HUES48 (cell line): ENCODE data around the gene TIGD6.
A peak's percentile ranks its signal among the peaks of the same experiment; 100 is the strongest.

Source experiments
- H3K27ac ChIP-seq: one replicate; pipeline ENCODE4 v1.7.0; 2013; ENCODE audit warnings: low read depth, low read length, inconsistent platforms
- H3K27me3 ChIP-seq: 2 replicates; pipeline ENCODE4 v1.6.1; 2013; ENCODE audit warnings: mild to moderate bottlenecking, low read length; ENCODE audit not compliant: control insufficient read depth, insufficient read depth
- H3K36me3 ChIP-seq: 2 replicates; pipeline ENCODE4 v1.6.1; 2013; ENCODE audit warnings: low read length; ENCODE audit not compliant: control insufficient read depth, insufficient read depth
- H3K4me1 ChIP-seq: 2 replicates; pipeline ENCODE4 v1.6.1; 2013; ENCODE audit warnings: mild to moderate bottlenecking, low read length; ENCODE audit not compliant: control insufficient read depth, insufficient read depth
- H3K4me3 ChIP-seq: 2 replicates; pipeline ENCODE4 v1.5.1; 2013; ENCODE audit warnings: mild to moderate bottlenecking, low read depth, low read length
- H3K9ac ChIP-seq: 2 replicates; pipeline ENCODE4 v1.6.1; 2013; ENCODE audit warnings: mild to moderate bottlenecking, low read depth, low read length, moderate library complexity
- H3K9me3 ChIP-seq: 2 replicates; pipeline ENCODE4 v1.6.1; 2013; ENCODE audit warnings: low read length; ENCODE audit not compliant: control insufficient read depth, insufficient read depth

TIGD6 gene

GRCh38 chr5:150000256-150000989 is at the start of gene TIGD6, which contains the start of gene HMGXB3:
TIGD6 (minus strand) TSS chr5:150000654; CDS start chr5:149996348, 4,306 bp downstream.
HMGXB3 (plus strand) TSS chr5:150000739; CDS start chr5:150004853, 4,114 bp downstream.
- peaks cover 16% of the 10 kb centered on the region for H3K4me1 ChIP-seq
- H3K36me3 ChIP-seq: peaks cover 21% of the 10 kb centered on the region
- no peaks in the 10 kb centered on the region for H3K27me3 ChIP-seq
- H3K9ac ChIP-seq: peak within 1 kb of the TSS; percentile 93
- H3K4me3 ChIP-seq: peak within 1 kb of the TSS; percentile 85
- H3K9me3 ChIP-seq: no peaks in the 10 kb centered on the region
- H3K27ac ChIP-seq: peak within 1 kb of the TSS; percentile 91

- Histone ChIP-seq H3K4me1 (no peaks in the 10 kb centered on the region), H3K27ac (no peak overlapping the region), H3K4me3 (no peak overlapping the region), H3K9ac (no peak overlapping the region), H3K27me3 (no peaks in the 10 kb centered on the region), H3K9me3 (no peaks in the 10 kb centered on the region), H3K36me3 (peaks cover 95% of the 10 kb centered on the region)
Measured at GRCh38 chr5:150046031-150046430, 45.6 kb upstream of the TIGD6 start.

- Histone ChIP-seq H3K4me1 (no peaks in the 10 kb centered on the region), H3K27ac (no peak overlapping the region), H3K36me3 (peaks cover 95% of the 10 kb centered on the region), H3K9ac (no peak overlapping the region), H3K4me3 (no peak overlapping the region), H3K9me3 (no peaks in the 10 kb centered on the region), H3K27me3 (no peaks in the 10 kb centered on the region)
Measured at GRCh38 chr5:150045549-150045948, 45.1 kb upstream of the TIGD6 start.

DNA sequence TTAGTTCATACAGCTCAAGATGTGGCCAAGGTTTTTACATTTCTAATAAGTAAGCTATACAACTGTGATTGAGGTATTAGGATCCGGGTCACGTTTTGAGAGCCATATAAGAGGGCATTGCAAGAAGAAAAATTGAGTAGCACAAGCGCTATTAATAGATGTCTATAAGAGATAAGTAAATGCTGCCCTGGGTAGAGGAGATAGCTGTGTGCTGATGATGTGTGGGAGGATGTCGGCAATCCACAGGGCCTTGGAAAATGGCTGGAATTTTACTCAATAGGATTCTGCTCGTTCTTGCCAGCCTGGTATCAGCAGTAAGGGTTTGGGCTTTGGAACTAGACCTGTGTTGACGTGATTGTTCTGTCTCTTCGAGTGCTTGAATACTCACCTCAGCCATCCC is 44.3 kb upstream of the TIGD6 start:
- no peaks in the 10 kb centered on the region for H3K27me3 ChIP-seq

GRCh38 chr5:150044329-150044681 is 43.9 kb upstream of the TIGD6 start:
- no peak overlapping the region for H3K4me3 ChIP-seq
- H3K9ac ChIP-seq: no peak overlapping the region
- no peak overlapping the region for H3K27ac ChIP-seq
- H3K4me1 ChIP-seq: no peaks in the 10 kb centered on the region
- no peaks in the 10 kb centered on the region for H3K27me3 ChIP-seq
- peaks cover 89% of the 10 kb centered on the region for H3K36me3 ChIP-seq
- H3K9me3 ChIP-seq: no peaks in the 10 kb centered on the region

More for the DNA sequence above, 44.3 kb upstream of the TIGD6 start:
- no peak overlapping the region for H3K9ac ChIP-seq
- no peaks in the 10 kb centered on the region for H3K9me3 ChIP-seq
- H3K4me1 ChIP-seq: no peaks in the 10 kb centered on the region
- no peak overlapping the region for H3K27ac ChIP-seq
- H3K36me3 ChIP-seq: peaks cover 91% of the 10 kb centered on the region
- no peak overlapping the region for H3K4me3 ChIP-seq

DNA sequence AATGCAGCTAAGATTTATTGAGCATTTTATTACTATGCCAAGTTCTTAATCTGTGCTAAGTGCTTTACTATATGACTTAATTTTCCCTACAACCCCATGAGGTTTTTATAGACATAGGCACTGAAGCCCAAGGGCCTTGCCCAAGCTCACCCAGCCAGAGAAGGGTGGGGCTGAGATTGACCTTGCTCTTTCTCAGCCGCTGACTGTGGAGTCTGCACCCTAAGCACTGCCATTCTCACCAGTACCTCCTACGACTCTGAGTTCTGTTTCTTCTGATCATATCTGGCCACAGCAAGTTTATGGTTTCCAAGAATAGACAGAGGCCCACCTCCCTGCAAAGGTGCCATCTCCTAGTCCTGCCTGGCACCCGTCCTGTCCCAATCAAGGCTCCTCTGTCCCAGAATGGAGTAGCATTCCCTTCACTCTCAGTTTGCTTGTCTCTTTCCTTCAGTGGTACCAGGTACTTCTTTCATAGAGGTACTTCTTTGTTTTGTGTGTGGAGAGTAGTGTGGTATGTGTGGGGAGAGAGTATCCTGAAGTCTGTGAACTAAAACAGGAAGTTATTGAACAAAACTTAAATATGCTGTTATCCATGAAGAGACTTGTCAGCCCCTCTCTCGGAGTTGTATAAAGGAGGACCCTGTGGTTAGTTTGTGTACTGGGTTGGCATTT is 43.3 kb upstream of the TIGD6 start:
- no peaks in the 10 kb centered on the region for H3K9me3 ChIP-seq
- H3K27ac ChIP-seq: no peak overlapping the region
- H3K9ac ChIP-seq: no peak overlapping the region
- H3K27me3 ChIP-seq: no peaks in the 10 kb centered on the region
- peaks cover 86% of the 10 kb centered on the region for H3K36me3 ChIP-seq
- H3K4me1 ChIP-seq: no peaks in the 10 kb centered on the region
- H3K4me3 ChIP-seq: no peak overlapping the region

DNA sequence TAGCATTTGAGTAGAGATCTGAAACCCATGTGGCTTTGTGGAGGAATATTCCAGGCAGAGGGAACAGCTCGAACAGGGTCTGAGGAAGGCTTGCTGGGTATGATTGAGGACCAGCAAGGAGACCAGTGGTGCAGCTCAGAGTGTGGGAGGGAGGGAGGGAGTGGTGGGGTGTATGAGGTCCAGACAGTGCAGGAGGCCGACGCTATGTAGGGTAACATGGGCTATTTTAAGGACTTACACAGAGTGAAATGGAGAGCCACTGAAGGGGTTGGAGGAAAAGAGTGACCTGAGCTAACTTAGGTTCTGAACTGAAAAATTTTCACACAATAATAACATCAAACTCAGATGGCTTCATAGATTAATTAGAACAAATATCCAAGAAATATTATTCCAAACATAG is 42.0 kb upstream of the TIGD6 start:
- peaks cover 86% of the 10 kb centered on the region for H3K36me3 ChIP-seq
- H3K4me1 ChIP-seq: no peaks in the 10 kb centered on the region
- H3K9me3 ChIP-seq: no peaks in the 10 kb centered on the region
- no peak overlapping the region for H3K27ac ChIP-seq
- no peaks in the 10 kb centered on the region for H3K27me3 ChIP-seq
- no peak overlapping the region for H3K9ac ChIP-seq
- H3K4me3 ChIP-seq: no peak overlapping the region

GRCh38 chr5:150038547-150038946 is 38.1 kb upstream of the TIGD6 start:
- no peak overlapping the region for H3K9ac ChIP-seq
- H3K9me3 ChIP-seq: no peaks in the 10 kb centered on the region
- H3K4me3 ChIP-seq: no peak overlapping the region
- H3K36me3 ChIP-seq: peaks cover 91% of the 10 kb centered on the region
- no peak overlapping the region for H3K27ac ChIP-seq
- H3K4me1 ChIP-seq: no peaks in the 10 kb centered on the region
- H3K27me3 ChIP-seq: no peaks in the 10 kb centered on the region

GRCh38 chr5:150036513-150036912 is 36.1 kb upstream of the TIGD6 start:
- Histone ChIP-seq H3K27ac (no peak overlapping the region), H3K4me3 (no peak overlapping the region), H3K4me1 (no peaks in the 10 kb centered on the region), H3K9ac (no peak overlapping the region), H3K36me3 (peaks cover 91% of the 10 kb centered on the region), H3K9me3 (no peaks in the 10 kb centered on the region), H3K27me3 (no peaks in the 10 kb centered on the region)

- no peak overlapping the region for H3K9ac ChIP-seq
- no peak overlapping the region for H3K27ac ChIP-seq
- no peaks in the 10 kb centered on the region for H3K9me3 ChIP-seq
- peaks cover 91% of the 10 kb centered on the region for H3K36me3 ChIP-seq
- no peak overlapping the region for H3K4me3 ChIP-seq
- no peaks in the 10 kb centered on the region for H3K27me3 ChIP-seq
- H3K4me1 ChIP-seq: no peaks in the 10 kb centered on the region
Measured at GRCh38 chr5:150035139-150035895, 34.9 kb upstream of the TIGD6 start.

- no peaks in the 10 kb centered on the region for H3K27me3 ChIP-seq
- no peak overlapping the region for H3K27ac ChIP-seq
- H3K9me3 ChIP-seq: no peaks in the 10 kb centered on the region
- no peak overlapping the region for H3K9ac ChIP-seq
- H3K4me1 ChIP-seq: no peaks in the 10 kb centered on the region
- no peak overlapping the region for H3K4me3 ChIP-seq
- peaks cover 95% of the 10 kb centered on the region for H3K36me3 ChIP-seq
Measured at GRCh38 chr5:150034662-150035061, 34.2 kb upstream of the TIGD6 start.
